ENCODE data around the gene PRND. TPM values are rescaled to one million over a fixed set of nuclear protein-coding genes. Genes with fewer than 3 reads are reported as not detected.

PRND gene, protein sequence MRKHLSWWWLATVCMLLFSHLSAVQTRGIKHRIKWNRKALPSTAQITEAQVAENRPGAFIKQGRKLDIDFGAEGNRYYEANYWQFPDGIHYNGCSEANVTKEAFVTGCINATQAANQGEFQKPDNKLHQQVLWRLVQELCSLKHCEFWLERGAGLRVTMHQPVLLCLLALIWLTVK
- total RNA-seq (2014; rRNA removed; shearing (Covaris generic)), result not detected in 2 replicates
- polyA plus RNA-seq (2016; fragmentation: Nextera tagmentation; extraction: Ambion mirVana), result not detected in 2 replicates

DNA sequence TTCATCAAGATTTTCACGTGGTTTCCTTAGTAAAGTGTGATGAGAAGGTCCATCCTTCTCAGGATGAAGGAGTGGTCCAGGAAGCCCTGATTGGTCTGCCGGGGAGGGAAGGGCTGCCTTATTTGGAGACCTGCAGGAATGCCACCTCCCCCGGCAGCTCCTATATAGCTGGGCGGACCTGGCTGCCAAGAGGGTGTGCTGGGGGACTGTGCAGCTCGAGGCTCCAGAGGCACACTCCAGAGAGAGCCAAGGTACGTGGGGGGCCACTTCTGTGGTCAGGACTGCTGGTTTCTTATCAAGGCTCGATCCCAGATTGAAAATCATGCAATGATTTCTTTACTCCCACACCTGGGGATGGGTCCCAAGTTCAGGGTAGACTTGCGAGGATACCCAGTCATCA is at the start of gene PRND:
Gene PRND, plus strand, starts transcription at position 191 of the 400 bp plus-strand sequence. CDS start 2,643 bp downstream, outside the sequence.
- Histone ChIP-seq H4K20me1 (ENCODE audit: insufficient read depth) (no peaks in the 10 kb centered on the region), H3K4me2 (ENCODE audit: unreplicated experiment) (peak within 1 kb of the TSS; percentile 31), H2AFZ (peak within 1 kb of the TSS; percentile 87; the same call in 1 of the 2 replicates), H3F3A (ENCODE audit: insufficient read depth) (peaks cover 16% of the 10 kb centered on the region), H3K4me3 (no peak within 1 kb of the TSS), H3K9me3 (ENCODE audit: low read depth) (no peaks in the 10 kb centered on the region), H3K27me3 (replicated peaks; ENCODE audit: insufficient read depth) (no peaks in the 10 kb centered on the region), H3K9ac (no peak within 1 kb of the TSS), H3K9me2 (ENCODE audit: insufficient read depth) (no peaks in the 10 kb centered on the region), H3K36me3 (ENCODE audit: low read depth) (no peaks in the 10 kb centered on the region), H3K4me1 (ENCODE audit: insufficient read depth) (peaks cover 17% of the 10 kb centered on the region), H3K79me2 (ENCODE audit: insufficient read depth) (no peaks in the 10 kb centered on the region), H3K27ac (no peak within 1 kb of the TSS)
- in situ Hi-C loops (cut with MboI), result loop anchor here (5.0 kb wide), 1 partner anchor 114 kb away; no protein-coding TSS in a partner anchor
- TF ChIP-seq EZH2 (IDR thresholded peaks at IDR 0.05; ENCODE audit: insufficient read depth, poor library complexity, severe bottlenecking), result no peak
- no peak for TF ChIP-seq EZH2phosphoT487 (IDR thresholded peaks at IDR 0.05; ENCODE audit: insufficient read depth, low read depth)
- DNase-seq, result no peak
- WGBS, 2 experiments (ENCODE audit: low coverage in 1 of 2, low lambda C conversion rate in 2 of 2, missing lambda C conversion rate in 2 of 2), result 69 to 80% methylated on average over 8 of the region's 8 CpGs

DNA sequence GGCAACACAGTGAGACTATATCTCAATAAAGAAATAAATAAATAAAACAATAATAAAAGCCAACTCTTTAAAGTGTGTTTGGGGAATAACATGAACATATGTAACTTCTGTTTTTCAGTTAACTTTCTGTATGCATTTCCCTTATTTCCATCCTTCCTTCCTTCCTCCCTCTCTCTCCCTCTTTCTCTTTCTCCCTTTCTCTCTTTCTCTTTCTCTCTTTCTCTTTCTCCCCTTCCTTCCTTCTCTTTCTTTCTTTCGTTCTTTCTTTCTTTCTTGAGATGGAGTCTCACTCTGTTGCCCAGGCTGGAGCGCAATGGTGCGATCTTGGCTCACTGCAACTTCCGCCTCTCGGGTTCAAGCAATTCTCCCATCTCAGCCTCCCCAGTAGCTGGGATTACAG is 48.8 kb upstream of the PRND start:
- Histone ChIP-seq H3K9me3 (ENCODE audit: low read depth) (no peaks in the 10 kb centered on the region), H4K20me1 (ENCODE audit: insufficient read depth) (no peaks in the 10 kb centered on the region), H3K4me3 (no peak overlapping the region), H2AFZ (no peak overlapping the region), H3K36me3 (ENCODE audit: low read depth) (no peaks in the 10 kb centered on the region), H3K79me2 (ENCODE audit: insufficient read depth) (no peaks in the 10 kb centered on the region), H3K4me2 (ENCODE audit: unreplicated experiment) (no peak overlapping the region), H3K4me1 (ENCODE audit: insufficient read depth) (peaks cover 14% of the 10 kb centered on the region), H3K9ac (no peak overlapping the region), H3K27me3 (replicated peaks; ENCODE audit: insufficient read depth) (no peaks in the 10 kb centered on the region), H3K27ac (no peak overlapping the region), H3K9me2 (ENCODE audit: insufficient read depth) (no peaks in the 10 kb centered on the region), H3F3A (ENCODE audit: insufficient read depth) (peaks cover 14% of the 10 kb centered on the region)
- in situ Hi-C loops (cut with MboI), result no loop called here
- WGBS, 2 experiments (ENCODE audit: low coverage in 1 of 2, low lambda C conversion rate in 2 of 2, missing lambda C conversion rate in 2 of 2), result 92 to 97% methylated on average over 5 of the region's 5 CpGs
- no peak for TF ChIP-seq EZH2phosphoT487 (IDR thresholded peaks at IDR 0.05; ENCODE audit: insufficient read depth, low read depth)
- no peak for TF ChIP-seq EZH2 (IDR thresholded peaks at IDR 0.05; ENCODE audit: insufficient read depth, poor library complexity, severe bottlenecking)
- DNase-seq, result no peak

GRCh38 chr20:4673371-4674001 is 48.2 kb upstream of the PRND start:
- no peak overlapping the region for H3K9ac ChIP-seq
- no peaks in the 10 kb centered on the region for H3K27me3 ChIP-seq (replicated peaks; ENCODE audit: insufficient read depth)
- H3K4me2 ChIP-seq (ENCODE audit: unreplicated experiment), result no peak overlapping the region
- no peaks in the 10 kb centered on the region for H3K79me2 ChIP-seq (ENCODE audit: insufficient read depth)
- H3K9me2 ChIP-seq (ENCODE audit: insufficient read depth), result no peaks in the 10 kb centered on the region
- H3K4me1 ChIP-seq (ENCODE audit: insufficient read depth), result peaks cover 14% of the 10 kb centered on the region
- TF ChIP-seq EZH2 (IDR thresholded peaks at IDR 0.05; ENCODE audit: insufficient read depth, poor library complexity, severe bottlenecking) (no peak), EZH2phosphoT487 (IDR thresholded peaks at IDR 0.05; ENCODE audit: insufficient read depth, low read depth) (no peak)
- no peak overlapping the region for H2AFZ ChIP-seq
- DNase-seq, result no peak
- in situ Hi-C loops (cut with MboI), result no loop called here
- H3F3A ChIP-seq (ENCODE audit: insufficient read depth), result peaks cover 14% of the 10 kb centered on the region
- no peak overlapping the region for H3K4me3 ChIP-seq
- no peaks in the 10 kb centered on the region for H3K9me3 ChIP-seq (ENCODE audit: low read depth)
- 90 to 94% methylated on average over 5 of the region's 5 CpGs for WGBS, 2 experiments (ENCODE audit: low coverage in 1 of 2, low lambda C conversion rate in 2 of 2, missing lambda C conversion rate in 2 of 2)
- no peaks in the 10 kb centered on the region for H3K36me3 ChIP-seq (ENCODE audit: low read depth)
- H4K20me1 ChIP-seq (ENCODE audit: insufficient read depth), result no peaks in the 10 kb centered on the region
- H3K27ac ChIP-seq, result no peak overlapping the region

DNA sequence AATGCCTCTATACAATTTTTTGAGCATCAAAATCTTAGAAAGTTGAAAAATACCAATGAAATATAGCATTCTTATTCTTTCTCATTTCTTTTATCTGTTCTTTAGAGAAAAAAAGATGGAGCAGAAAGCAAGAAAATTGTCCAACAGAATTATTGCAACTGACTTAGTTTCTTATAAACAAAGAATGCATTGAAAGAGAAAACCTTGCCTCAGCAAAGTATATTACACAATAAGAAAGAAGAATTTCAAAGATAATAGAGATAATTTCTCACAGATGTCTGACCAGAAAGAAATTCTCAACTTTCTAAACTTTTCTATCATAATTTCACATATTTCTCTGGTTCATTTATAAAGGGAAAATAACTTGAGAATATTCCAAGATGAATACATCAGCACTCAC is 47.0 kb upstream of the PRND start:
- peak; percentile 55 for DNase-seq
- Histone ChIP-seq H3K4me1 (ENCODE audit: insufficient read depth) (peaks cover 14% of the 10 kb centered on the region), H3K27ac (peak overlapping the region; percentile 62), H3K4me2 (ENCODE audit: unreplicated experiment) (peak overlapping the region; percentile 57), H3K36me3 (ENCODE audit: low read depth) (no peaks in the 10 kb centered on the region), H3K79me2 (ENCODE audit: insufficient read depth) (no peaks in the 10 kb centered on the region), H4K20me1 (ENCODE audit: insufficient read depth) (no peaks in the 10 kb centered on the region), H3K4me3 (no peak overlapping the region), H3K9me2 (ENCODE audit: insufficient read depth) (no peaks in the 10 kb centered on the region), H3K27me3 (replicated peaks; ENCODE audit: insufficient read depth) (no peaks in the 10 kb centered on the region), H2AFZ (0 out of 2 replicates have a peak overlapping the region, but pooled peaks have one; percentile 8), H3K9ac (peak overlapping the region; percentile 35), H3K9me3 (ENCODE audit: low read depth) (no peaks in the 10 kb centered on the region), H3F3A (ENCODE audit: insufficient read depth) (peaks cover 14% of the 10 kb centered on the region)
- in situ Hi-C loops (cut with MboI), result no loop called here
- TF ChIP-seq EZH2phosphoT487 (IDR thresholded peaks at IDR 0.05; ENCODE audit: insufficient read depth, low read depth), result no peak
- no peak for TF ChIP-seq EZH2 (IDR thresholded peaks at IDR 0.05; ENCODE audit: insufficient read depth, poor library complexity, severe bottlenecking)
